ENCODE measurements around the gene CHAT. TPM values are rescaled to one million over a fixed set of nuclear protein-coding genes. Genes with fewer than 3 reads are reported as not detected.

CHAT gene
- total RNA-seq, 2 experiments from 2014 or later = not detected

- Mint-ChIP-seq H3K36me3 (peaks cover 8% of the 10 kb centered on the region), H3K4me3 (no peak overlapping the region), H3K27me3 (peaks cover 80% of the 10 kb centered on the region), H3K4me1 (peaks cover 5% of the 10 kb centered on the region), H3K9me3 (ENCODE audit: low read depth) (peaks cover 5% of the 10 kb centered on the region), H3K27ac (no peak overlapping the region)
- CTCF ChIA-PET = interaction anchor here (1.5 kb wide), 1 partner anchor 18 kb away, joined by 3 read pairs; no protein-coding TSS in a partner anchor
- DNase-seq (no peak), ATAC-seq (no peak)
Measured at GRCh38 chr10:49610458-49611165, 3.2 kb upstream of the CHAT start.

GRCh38 chr10:49611166-49611815 is 2.5 kb upstream of the CHAT start:
- Mint-ChIP-seq H3K36me3 (peaks cover 8% of the 10 kb centered on the region), H3K4me1 (peaks cover 5% of the 10 kb centered on the region), H3K27me3 (peaks cover 84% of the 10 kb centered on the region), H3K4me3 (no peak overlapping the region), H3K9me3 (ENCODE audit: low read depth) (peaks cover 5% of the 10 kb centered on the region), H3K27ac (no peak overlapping the region)
- CTCF ChIA-PET = interaction anchor here (1.5 kb wide), 1 partner anchor 18 kb away, joined by 3 read pairs; no protein-coding TSS in a partner anchor
- no peak for DNase-seq
- no peak for ATAC-seq

- CTCF ChIA-PET = no interaction called here
Measured at GRCh38 chr10:49611816-49612512, 1.9 kb upstream of the CHAT start.

GRCh38 chr10:49612513-49613164 is 1.2 kb upstream of the CHAT start:
- Mint-ChIP-seq H3K9me3 (ENCODE audit: low read depth) (peaks cover 5% of the 10 kb centered on the region), H3K4me3 (no peak overlapping the region), H3K4me1 (peaks cover 2% of the 10 kb centered on the region), H3K27me3 (peaks cover 76% of the 10 kb centered on the region), H3K27ac (no peak overlapping the region), H3K36me3 (peaks cover 8% of the 10 kb centered on the region)
- DNase-seq (no peak), ATAC-seq (no peak)
- CTCF ChIA-PET = no interaction called here

More at GRCh38 chr10:49611816-49612512, 1.9 kb upstream of the CHAT start:
- Mint-ChIP-seq H3K4me1 (peaks cover 2% of the 10 kb centered on the region), H3K27ac (no peak overlapping the region), H3K9me3 (ENCODE audit: low read depth) (peaks cover 5% of the 10 kb centered on the region), H3K36me3 (peaks cover 8% of the 10 kb centered on the region), H3K4me3 (no peak overlapping the region), H3K27me3 (peaks cover 83% of the 10 kb centered on the region)
- ATAC-seq (no peak), DNase-seq (no peak)

- DNase-seq (no peak), ATAC-seq (no peak)
- H3K27ac Mint-ChIP-seq = no peak overlapping the region
- peaks cover 8% of the 10 kb centered on the region for H3K36me3 Mint-ChIP-seq
- CTCF ChIA-PET = no interaction called here
- peaks cover 73% of the 10 kb centered on the region for H3K27me3 Mint-ChIP-seq
- peaks cover 2% of the 10 kb centered on the region for H3K4me1 Mint-ChIP-seq
- H3K4me3 Mint-ChIP-seq = no peak overlapping the region
- peaks cover 5% of the 10 kb centered on the region for H3K9me3 Mint-ChIP-seq (ENCODE audit: low read depth)
Measured at GRCh38 chr10:49613165-49613881, 514 bp upstream of the CHAT start.

GRCh38 chr10:49614242-49615198 is 683 bp downstream of the CHAT start:
- H3K9me3 Mint-ChIP-seq (ENCODE audit: low read depth) = peaks cover 5% of the 10 kb centered on the region
- H3K4me1 Mint-ChIP-seq = peaks cover 2% of the 10 kb centered on the region
- ATAC-seq (no peak), DNase-seq (no peak)
- no peak overlapping the region for H3K27ac Mint-ChIP-seq
- no peak overlapping the region for H3K4me3 Mint-ChIP-seq
- H3K36me3 Mint-ChIP-seq = peaks cover 8% of the 10 kb centered on the region
- peaks cover 64% of the 10 kb centered on the region for H3K27me3 Mint-ChIP-seq
- CTCF ChIA-PET = no interaction called here

GRCh38 chr10:49615213-49615612 is 1.4 kb downstream of the CHAT start:
- H3K4me1 Mint-ChIP-seq = peaks cover 2% of the 10 kb centered on the region
- ATAC-seq (no peak), DNase-seq (no peak)
- H3K27ac Mint-ChIP-seq = no peak overlapping the region
- H3K9me3 Mint-ChIP-seq (ENCODE audit: low read depth) = peaks cover 5% of the 10 kb centered on the region
- peaks cover 8% of the 10 kb centered on the region for H3K36me3 Mint-ChIP-seq
- CTCF ChIA-PET = no interaction called here
- H3K4me3 Mint-ChIP-seq = no peak overlapping the region
- H3K27me3 Mint-ChIP-seq = peaks cover 65% of the 10 kb centered on the region

GRCh38 chr10:49615721-49616120 is 1.9 kb downstream of the CHAT start:
- peaks cover 8% of the 10 kb centered on the region for H3K36me3 Mint-ChIP-seq
- no peak overlapping the region for H3K4me3 Mint-ChIP-seq
- peaks cover 2% of the 10 kb centered on the region for H3K4me1 Mint-ChIP-seq
- peaks cover 5% of the 10 kb centered on the region for H3K9me3 Mint-ChIP-seq (ENCODE audit: low read depth)
- no peak overlapping the region for H3K27ac Mint-ChIP-seq
- CTCF ChIA-PET = no interaction called here
- DNase-seq = no peak
- ATAC-seq = no peak
- peaks cover 65% of the 10 kb centered on the region for H3K27me3 Mint-ChIP-seq

- Mint-ChIP-seq H3K4me1 (peaks cover 2% of the 10 kb centered on the region), H3K36me3 (peaks cover 4% of the 10 kb centered on the region), H3K4me3 (no peak overlapping the region), H3K27me3 (peaks cover 56% of the 10 kb centered on the region), H3K27ac (no peak overlapping the region), H3K9me3 (ENCODE audit: low read depth) (peaks cover 5% of the 10 kb centered on the region)
- DNase-seq (no peak), ATAC-seq (no peak)
- CTCF ChIA-PET = no interaction called here
Measured at GRCh38 chr10:49616421-49617101, 2.7 kb downstream of the CHAT start.

- no peak for ATAC-seq
- CTCF ChIA-PET = no interaction called here
Measured at GRCh38 chr10:49617121-49618020, 3.5 kb downstream of the CHAT start.

GRCh38 chr10:49618821-49619220 is 5.0 kb downstream of the CHAT start:
- DNase-seq (no peak), ATAC-seq (no peak)
- Mint-ChIP-seq H3K4me1 (no peaks in the 10 kb centered on the region), H3K9me3 (ENCODE audit: low read depth) (no peaks in the 10 kb centered on the region), H3K27ac (no peak overlapping the region), H3K4me3 (no peak overlapping the region), H3K27me3 (peaks cover 37% of the 10 kb centered on the region), H3K36me3 (no peaks in the 10 kb centered on the region)
- CTCF ChIA-PET = no interaction called here

More at GRCh38 chr10:49617121-49618020, 3.5 kb downstream of the CHAT start:
- Mint-ChIP-seq H3K4me3 (no peak overlapping the region), H3K36me3 (no peaks in the 10 kb centered on the region), H3K27ac (no peak overlapping the region), H3K27me3 (peaks cover 52% of the 10 kb centered on the region), H3K4me1 (peaks cover 2% of the 10 kb centered on the region), H3K9me3 (ENCODE audit: low read depth) (no peaks in the 10 kb centered on the region)
- DNase-seq = no peak
